Measurements from ENCODE around the gene TARBP1. TPM values are rescaled to one million over a fixed set of nuclear protein-coding genes. Genes with fewer than 3 reads are reported as not detected.
"Not testable (repeated sequence)": the region's sequence is repeated elsewhere in the genome, so short reads cannot be mapped to it uniquely, and the experiment has no call there.

Gene TARBP1
- total and polyA plus RNA-seq, 5 experiments from 2014 or later = 12.8 to 61.1 (median 15.6) TPM

DNA sequence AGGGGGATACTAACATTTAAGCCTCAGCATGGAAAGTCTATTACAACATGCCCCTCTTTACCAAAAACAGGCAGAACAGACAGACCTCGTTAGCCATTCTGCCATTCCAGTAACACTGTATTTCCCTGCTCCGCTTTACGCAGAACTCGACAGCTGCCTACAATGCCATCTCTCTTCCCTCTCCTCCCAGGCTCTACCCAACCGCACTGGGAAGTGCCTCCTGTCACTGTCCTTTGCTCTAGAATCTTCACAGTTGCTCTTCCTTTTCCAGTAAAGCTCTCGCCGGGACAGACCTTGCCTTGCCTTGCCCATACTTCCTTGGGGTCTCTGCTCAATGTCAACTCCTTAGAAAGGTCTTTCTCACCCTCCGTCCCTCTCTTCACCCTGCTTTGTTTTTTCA is 82.9 kb downstream of the TARBP1 start:
- Mint-ChIP-seq H3K36me3 (peaks cover 8 to 53% (median 10%) of the 10 kb centered on the region in 3 donors), H3K27ac (peak overlapping the region in 2 of 10 donors; percentile 51 to 68), H3K9me3 (peaks cover 0 to 2% (median 0%) of the 10 kb centered on the region in 9 donors), H3K4me3 (no peak overlapping the region), H3K4me1 (peaks cover 14 to 33% (median 21%) of the 10 kb centered on the region in 4 donors), H3K27me3 (no peaks in the 10 kb centered on the region)
- DNase-seq (no peak), ATAC-seq (no peak)
- POLR2A ChIA-PET = no interaction called here

DNA sequence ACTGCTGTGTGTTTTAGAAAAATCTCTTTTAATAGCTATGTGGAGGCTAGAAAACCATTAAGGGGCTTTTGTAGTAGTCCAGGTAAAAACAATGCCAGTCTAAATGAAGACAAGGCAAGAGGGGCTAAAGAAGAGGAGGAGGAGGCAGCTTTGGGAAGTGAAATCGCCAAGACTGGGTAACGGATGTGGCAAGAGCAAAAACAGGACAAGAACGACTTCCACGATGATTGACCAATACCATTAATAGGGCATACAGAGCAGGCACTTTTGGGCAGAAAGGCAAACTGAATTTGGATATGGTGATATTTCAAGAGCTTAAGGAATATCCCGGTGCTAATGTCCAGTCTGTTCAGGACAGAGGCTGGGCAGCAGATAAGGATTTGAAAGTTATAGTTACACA is 83.7 kb downstream of the TARBP1 start:
- peak overlapping the region in 2 of 10 donors; percentile 16 to 86 for H3K27ac Mint-ChIP-seq
- H3K36me3 Mint-ChIP-seq = peaks cover 8 to 56% (median 10%) of the 10 kb centered on the region in 3 donors
- POLR2A ChIA-PET = no interaction called here

DNA sequence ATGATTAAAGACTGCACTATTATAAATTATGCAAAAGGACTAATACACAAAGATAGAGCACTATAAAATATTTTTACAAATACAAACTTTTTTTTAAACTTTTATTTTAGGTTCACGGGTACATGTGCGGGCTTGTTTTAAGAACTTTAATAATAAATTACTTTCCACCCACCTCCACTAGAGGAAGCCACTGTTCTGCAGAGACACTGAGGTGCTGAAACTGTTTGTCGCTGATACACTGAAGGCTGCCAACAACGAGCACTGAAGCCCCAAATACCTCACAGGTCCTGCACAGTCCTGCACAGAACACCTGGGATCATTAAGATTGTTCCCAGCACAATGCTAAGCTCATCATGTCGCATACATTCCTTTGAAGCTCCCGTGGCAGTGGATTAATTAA is 85.8 kb downstream of the TARBP1 start:
- H3K4me3 Mint-ChIP-seq = no peak overlapping the region
- no peak for DNase-seq
- peak overlapping the region in 1 of 10 donors; percentile 87 for H3K27ac Mint-ChIP-seq
- H3K4me1 Mint-ChIP-seq = peaks cover 2 to 9% (median 5%) of the 10 kb centered on the region in 4 donors
- POLR2A ChIA-PET = no interaction called here
- peaks cover 0 to 2% (median 0%) of the 10 kb centered on the region in 9 donors for H3K9me3 Mint-ChIP-seq
- ATAC-seq = no peak
- H3K36me3 Mint-ChIP-seq = peaks cover 8 to 50% (median 10%) of the 10 kb centered on the region in 3 donors
- no peaks in the 10 kb centered on the region for H3K27me3 Mint-ChIP-seq

More for the DNA sequence above, 83.7 kb downstream of the TARBP1 start:
- no peak for DNase-seq
- Mint-ChIP-seq H3K27me3 (no peaks in the 10 kb centered on the region), H3K4me3 (no peak overlapping the region), H3K9me3 (peaks cover 0 to 2% (median 0%) of the 10 kb centered on the region in 9 donors), H3K4me1 (peaks cover 9 to 26% (median 14%) of the 10 kb centered on the region in 4 donors)
- no peak for ATAC-seq

DNA sequence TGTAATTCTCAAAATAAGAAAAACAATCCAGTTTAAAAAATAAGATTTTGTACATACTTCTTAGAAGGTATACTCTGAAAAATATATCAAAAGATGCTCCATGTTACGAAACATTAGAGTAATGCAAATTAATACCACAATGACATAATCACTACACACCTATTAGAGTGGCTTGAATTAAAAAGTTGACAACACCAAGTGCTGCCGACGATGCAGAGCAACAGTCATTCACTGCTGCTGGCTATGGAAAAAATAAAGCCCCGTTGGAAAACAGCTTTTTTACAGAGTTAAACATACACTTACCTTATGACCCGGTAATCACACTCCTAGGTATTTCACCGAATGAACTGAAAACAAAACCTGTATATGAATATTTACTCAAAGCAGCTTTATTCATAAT is 90.9 kb downstream of the TARBP1 start:
- POLR2A ChIA-PET = interaction anchor here (2.0 kb wide), 1 partner anchor 15 kb away, joined by 8 read pairs; the partner anchor contains the start of gene COA6
- H3K27ac Mint-ChIP-seq = no peak overlapping the region
- DNase-seq = no peak
- H3K9me3 Mint-ChIP-seq = no peaks in the 10 kb centered on the region
- H3K4me3 Mint-ChIP-seq = no peak overlapping the region
- H3K36me3 Mint-ChIP-seq = peaks cover 0 to 46% (median 15%) of the 10 kb centered on the region in 3 donors
- H3K27me3 Mint-ChIP-seq = no peaks in the 10 kb centered on the region
- H3K4me1 Mint-ChIP-seq = peaks cover 0 to 2% (median 0%) of the 10 kb centered on the region in 4 donors
- no peak for ATAC-seq

DNA sequence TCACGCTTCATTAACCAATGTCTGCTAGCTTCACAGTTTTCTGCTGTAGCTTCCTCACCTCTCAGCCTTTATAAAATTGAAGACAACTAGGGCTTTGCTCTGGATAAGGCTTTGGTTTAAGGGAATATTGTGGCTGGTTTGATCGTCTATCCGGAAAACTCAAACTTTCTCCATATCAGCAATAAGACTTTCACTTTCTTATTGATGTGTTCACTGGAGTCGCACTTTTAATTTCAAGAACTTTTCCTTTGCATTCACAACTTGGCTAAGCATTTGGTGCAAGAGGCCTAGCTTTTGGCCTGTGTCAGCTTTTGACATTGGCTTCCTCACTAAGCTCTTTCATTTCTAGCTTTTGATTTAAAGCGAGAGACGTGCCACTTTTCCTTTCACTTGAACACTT is 92.9 kb downstream of the TARBP1 start:
- H3K27ac Mint-ChIP-seq = peak overlapping the region in 3 of 10 donors; percentile 22 to 71 (median 69)
- POLR2A ChIA-PET = no interaction called here
- no peak for DNase-seq
- no peaks in the 10 kb centered on the region for H3K27me3 Mint-ChIP-seq
- no peak for ATAC-seq
- no peaks in the 10 kb centered on the region for H3K9me3 Mint-ChIP-seq
- peaks cover 0 to 48% (median 14%) of the 10 kb centered on the region in 3 donors for H3K36me3 Mint-ChIP-seq
- no peak overlapping the region for H3K4me3 Mint-ChIP-seq
- peaks cover 2 to 11% (median 8%) of the 10 kb centered on the region in 4 donors for H3K4me1 Mint-ChIP-seq

DNA sequence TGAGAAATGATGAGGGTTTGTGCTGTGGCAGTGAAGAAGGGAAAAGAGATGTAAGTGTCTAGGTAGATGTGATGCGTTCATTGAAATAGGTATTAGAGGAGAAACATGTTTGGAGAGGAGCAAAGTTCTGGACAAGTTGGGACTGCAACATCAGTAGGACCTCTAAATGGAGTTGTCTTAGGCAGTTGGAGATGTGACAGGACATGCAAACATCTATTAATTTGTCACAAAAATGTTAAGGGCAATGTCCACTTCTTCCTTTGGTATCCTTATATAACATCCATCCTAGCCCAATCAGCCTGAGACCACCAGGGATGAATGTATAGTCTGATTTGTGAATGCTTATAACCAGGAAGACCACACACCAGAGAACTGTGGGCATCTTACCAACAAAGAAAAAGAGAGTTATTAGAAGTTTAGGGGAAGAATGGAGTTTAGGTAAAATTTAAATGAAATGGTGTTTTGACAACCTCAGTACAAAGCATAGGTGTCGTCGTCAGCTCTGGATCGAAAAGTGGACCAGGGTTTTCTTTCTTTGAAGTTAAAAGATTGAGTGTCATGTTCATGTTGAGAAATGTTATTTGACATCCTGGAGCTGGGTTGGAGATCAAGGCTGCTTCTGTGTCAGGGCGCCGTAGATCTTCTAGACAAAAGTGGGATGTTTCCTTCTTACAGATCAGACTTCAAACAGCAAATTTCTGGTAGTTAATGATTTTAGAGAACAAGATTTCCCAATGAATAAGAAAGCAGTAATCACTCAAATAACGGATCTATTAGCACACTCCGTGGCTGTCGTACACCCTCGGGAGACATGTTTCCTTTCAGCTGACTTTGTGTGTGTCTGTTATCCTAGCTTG is 97.1 kb downstream of the TARBP1 start:
- H3K36me3 Mint-ChIP-seq = peaks cover 12 to 79% (median 26%) of the 10 kb centered on the region in 3 donors
- no peak overlapping the region for H3K4me3 Mint-ChIP-seq
- no peaks in the 10 kb centered on the region for H3K9me3 Mint-ChIP-seq
- DNase-seq (no peak), ATAC-seq (no peak)
- peak overlapping the region in 9 of 10 donors; percentile 2 to 53 (median 40) for H3K27ac Mint-ChIP-seq
- POLR2A ChIA-PET = interaction anchor here (0.5 to 0.6 kb wide), 3 partner anchors 9 to 83 kb away, joined by 3 to 7 read pairs (median 3); partner anchors contain the start of gene COA6
- no peaks in the 10 kb centered on the region for H3K27me3 Mint-ChIP-seq
- H3K4me1 Mint-ChIP-seq = peaks cover 17 to 42% (median 22%) of the 10 kb centered on the region in 4 donors

DNA sequence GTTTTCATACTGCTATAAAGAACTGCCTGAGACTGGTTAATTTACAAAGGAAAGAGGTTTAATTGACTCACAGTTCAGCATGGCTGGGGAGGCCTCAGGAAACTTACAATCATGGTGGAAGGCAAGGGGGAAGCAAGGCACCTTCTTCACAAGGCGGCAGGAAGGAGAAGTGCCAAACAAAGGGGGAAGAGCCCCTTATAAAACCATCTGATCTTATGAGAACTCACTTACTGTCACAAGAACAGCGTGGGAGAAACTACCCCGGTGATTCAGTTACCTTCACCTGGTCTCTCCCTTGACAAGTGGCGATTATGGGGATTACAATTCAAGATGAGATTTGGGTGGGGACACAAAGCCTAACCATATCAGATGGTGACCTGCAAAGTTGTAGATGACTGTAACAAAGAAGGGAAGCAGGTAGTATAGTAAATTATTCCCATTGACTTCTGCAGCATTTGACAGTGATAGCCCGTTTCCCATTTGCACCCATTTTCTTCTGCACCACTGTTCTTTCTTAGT is 99.3 kb downstream of the TARBP1 start:
- peak overlapping the region in 3 of 10 donors; percentile 36 to 56 (median 39) for H3K27ac Mint-ChIP-seq
- H3K4me3 Mint-ChIP-seq, POLR2A ChIA-PET: not testable (repeated sequence)

DNA sequence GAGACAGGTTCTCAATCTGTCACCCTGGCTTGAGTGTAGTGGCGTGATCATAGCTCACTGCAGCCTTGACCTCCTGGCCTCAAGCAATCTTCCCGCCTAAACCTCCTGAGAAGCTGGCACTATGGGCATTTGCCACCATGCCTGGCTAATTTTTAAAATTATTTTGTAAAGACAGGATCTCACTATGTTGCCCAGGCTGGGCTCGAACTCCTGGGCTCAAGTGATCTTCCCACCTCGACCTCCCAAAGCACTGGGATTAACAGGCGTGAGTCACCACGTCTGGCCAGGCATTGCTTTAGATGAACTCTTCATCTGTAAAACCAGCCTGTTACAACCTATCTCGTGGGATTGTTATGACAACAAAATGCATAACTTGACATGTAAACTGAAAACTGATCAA is 103.3 kb downstream of the TARBP1 start:
- H3K36me3 Mint-ChIP-seq = peaks cover 19 to 50% (median 23%) of the 10 kb centered on the region in 3 donors
- peak overlapping the region in 4 of 10 donors; percentile 1 to 73 (median 46) for H3K27ac Mint-ChIP-seq
- H3K27me3 Mint-ChIP-seq = no peaks in the 10 kb centered on the region
- peak overlapping the region in 5 of 10 donors; percentile 22 to 53 (median 45) for H3K4me3 Mint-ChIP-seq
- no peak for ATAC-seq
- H3K9me3 Mint-ChIP-seq = no peaks in the 10 kb centered on the region
- no peak for DNase-seq
- POLR2A ChIA-PET = no interaction called here
- H3K4me1 Mint-ChIP-seq = peaks cover 24 to 64% (median 59%) of the 10 kb centered on the region in 4 donors

More for the DNA sequence above, 99.3 kb downstream of the TARBP1 start:
- H3K9me3 Mint-ChIP-seq, H3K27me3 Mint-ChIP-seq, DNase-seq, ATAC-seq: not testable (repeated sequence)
- Mint-ChIP-seq H3K4me1 (peaks cover 25 to 56% (median 41%) of the 10 kb centered on the region in 4 donors), H3K36me3 (peaks cover 19 to 80% (median 29%) of the 10 kb centered on the region in 3 donors)

DNA sequence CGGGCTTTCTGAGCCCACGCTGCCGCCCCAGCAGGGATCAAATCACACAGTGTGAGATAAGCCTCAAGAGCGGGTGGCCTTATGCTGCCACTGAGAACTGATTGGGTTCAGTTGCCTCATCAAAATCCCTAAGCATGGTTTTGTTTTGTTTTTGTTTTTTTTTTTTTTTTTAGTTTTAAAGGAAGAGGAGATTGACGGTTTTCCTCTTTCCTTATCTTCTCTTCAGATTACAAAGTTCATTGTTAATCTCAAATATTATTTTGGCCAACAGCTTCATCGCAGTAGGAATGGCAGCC is 105.1 kb downstream of the TARBP1 start:
- Mint-ChIP-seq H3K4me3 (peak overlapping the region; percentile 94 to 99 (median 97)), H3K4me1 (peaks cover 19 to 54% (median 52%) of the 10 kb centered on the region in 4 donors), H3K27me3 (no peaks in the 10 kb centered on the region), H3K36me3 (peaks cover 13 to 35% (median 15%) of the 10 kb centered on the region in 3 donors), H3K9me3 (no peaks in the 10 kb centered on the region), H3K27ac (peak overlapping the region; percentile 96 to 100 (median 99))
- no peak for DNase-seq
- POLR2A ChIA-PET = interaction anchor here (0.6 to 3.4 kb wide), 21 partner anchors 8 to 1131 kb away, joined by 3 to 30 read pairs (median 4); partner anchors contain the start of genes B3GALNT2, RBM34 and TARBP1
- ATAC-seq = no peak

DNA sequence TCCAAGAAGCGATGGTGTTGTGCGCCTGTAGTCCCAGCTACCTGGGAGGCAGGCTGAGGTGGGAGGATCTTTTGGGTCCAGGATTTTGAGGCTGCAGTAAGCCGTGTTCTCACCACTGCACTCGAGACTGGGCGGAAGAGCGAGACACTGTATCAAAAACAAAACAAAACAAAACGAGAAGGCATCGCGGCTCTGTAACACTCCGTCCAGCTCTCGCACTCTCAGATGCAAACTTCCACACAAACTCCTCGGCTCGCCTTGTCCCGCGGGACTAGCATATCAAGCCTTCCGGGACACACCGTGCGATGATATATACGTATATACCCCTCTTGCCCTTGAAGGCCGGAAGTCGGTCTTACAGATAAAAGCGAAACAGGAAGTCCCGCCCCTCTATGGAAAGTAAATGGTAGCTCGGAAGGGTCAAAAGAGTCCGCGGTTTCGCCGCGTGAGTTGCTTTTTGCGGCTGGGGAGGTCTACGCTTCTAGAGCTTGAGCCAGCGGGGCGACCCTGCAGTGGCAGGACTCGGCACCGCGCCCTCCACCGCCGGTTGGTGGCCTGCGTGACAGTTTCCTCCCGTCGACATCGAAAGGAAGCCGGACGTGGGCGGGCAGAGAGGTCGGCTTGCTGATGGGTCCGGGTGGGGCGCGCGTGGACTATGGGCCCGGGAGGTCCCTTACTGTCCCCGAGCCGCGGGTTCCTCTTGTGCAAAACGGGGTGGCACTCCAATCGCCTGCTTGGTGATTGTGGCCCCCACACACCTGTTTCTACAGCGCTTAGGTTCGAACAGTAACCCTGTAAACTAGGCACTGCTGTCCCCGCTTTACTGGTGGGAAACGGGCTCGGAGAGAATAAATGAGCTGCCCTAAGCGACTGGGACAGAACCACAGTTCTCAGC is 105.7 kb downstream of the TARBP1 start, which contains the start of gene COA6:
Gene COA6 (plus strand): TSS at position 393 of the 895 bp plus-strand sequence. CDS start 11 bp downstream, at position 404.
- POLR2A ChIA-PET = interaction anchor here (0.6 to 3.4 kb wide), 24 partner anchors 8 to 1131 kb away, joined by 3 to 30 read pairs (median 4); partner anchors contain the start of genes B3GALNT2, IRF2BP2, RBM34 and TARBP1
- H3K9me3 Mint-ChIP-seq = no peaks in the 10 kb centered on the region
- peak within 1 kb of the TSS; percentile 96 to 100 (median 99) for H3K27ac Mint-ChIP-seq
- peak; percentile 72 to 98 (median 88) for DNase-seq
- no peaks in the 10 kb centered on the region for H3K27me3 Mint-ChIP-seq
- peaks cover 19 to 54% (median 49%) of the 10 kb centered on the region in 4 donors for H3K4me1 Mint-ChIP-seq
- ATAC-seq = peak; percentile 84 to 85
- H3K4me3 Mint-ChIP-seq = peak within 1 kb of the TSS; percentile 94 to 99 (median 97)
- peaks cover 9 to 29% (median 14%) of the 10 kb centered on the region in 3 donors for H3K36me3 Mint-ChIP-seq

DNA sequence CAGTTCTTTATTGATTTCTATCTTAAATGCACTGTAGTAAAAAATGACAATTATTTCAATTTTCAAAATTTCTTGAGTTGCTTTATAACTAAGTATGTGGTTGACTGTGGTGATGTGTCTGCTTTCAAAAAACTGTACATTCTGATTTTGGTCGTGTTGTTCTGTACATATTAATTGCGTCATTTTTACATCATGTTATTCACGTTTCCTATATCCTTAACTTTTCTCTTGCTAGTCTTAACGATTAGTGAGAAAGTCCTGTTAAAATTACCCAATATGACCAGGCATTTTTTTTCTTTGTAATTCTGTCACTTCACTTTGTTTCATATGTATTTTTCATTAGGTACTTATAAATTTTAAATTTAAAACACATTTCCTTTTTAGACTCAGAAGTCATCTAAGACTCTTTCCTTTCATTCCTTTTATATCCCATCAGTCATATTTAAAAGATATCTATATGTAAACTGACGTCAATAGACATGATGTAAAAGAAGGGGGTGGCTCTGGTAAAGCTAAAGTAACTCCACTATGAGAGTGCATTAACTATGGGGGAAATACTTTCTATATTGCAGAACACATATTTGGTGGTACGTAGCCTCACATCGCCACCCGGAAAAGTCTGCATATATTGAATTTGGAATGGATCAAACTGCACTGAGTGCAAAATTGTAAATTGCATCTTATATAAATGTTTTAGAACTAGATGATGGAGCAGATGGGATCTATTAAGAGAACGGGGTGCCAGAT is 106.8 kb downstream of the TARBP1 start:
- H3K4me1 Mint-ChIP-seq = peaks cover 17 to 48% (median 39%) of the 10 kb centered on the region in 4 donors
- H3K4me3 Mint-ChIP-seq = peak overlapping the region; percentile 94 to 99 (median 97)
- H3K27ac Mint-ChIP-seq = peak overlapping the region; percentile 63 to 100 (median 99)
- no peak for DNase-seq
- H3K9me3 Mint-ChIP-seq = no peaks in the 10 kb centered on the region
- H3K36me3 Mint-ChIP-seq = peaks cover 8 to 18% (median 9%) of the 10 kb centered on the region in 3 donors
- POLR2A ChIA-PET = interaction anchor here (0.7 to 3.4 kb wide), 9 partner anchors 16 to 677 kb away, joined by 3 to 30 read pairs (median 8); partner anchors contain the start of genes IRF2BP2 and TARBP1
- no peaks in the 10 kb centered on the region for H3K27me3 Mint-ChIP-seq
- no peak for ATAC-seq

Measured in naive thymus-derived CD8-positive, alpha-beta T cell (primary cell).